Brain microvascular endothelial cell (primary cell): ENCODE measurements around the gene TMEM214.

Source experiments
- DNase-seq: peaks from one replicate; pipeline ENCODE4 v3.0.0-alpha.2; 2020
- H3K27ac ChIP-seq: fragments of 250-450 bp; sonication (Bioruptor Pico); 2 replicates; pipeline ENCODE4 v1.5.1; 2020; ENCODE audit warnings: mild to moderate bottlenecking, moderate library complexity
- H3K27me3 ChIP-seq: fragments of 250-450 bp; sonication (Bioruptor Pico); replicated peaks from 2 replicates; pipeline ENCODE4 v1.5.1; 2020; ENCODE audit warnings: mild to moderate bottlenecking
- H3K36me3 ChIP-seq: fragments of 250-450 bp; sonication (Bioruptor Pico); replicated peaks from 2 replicates; pipeline ENCODE4 v1.5.1; 2020; ENCODE audit warnings: mild to moderate bottlenecking
- H3K4me3 ChIP-seq: 2 replicates; pipeline ENCODE4 v1.5.1; 2011; ENCODE audit warnings: low read depth, mild to moderate bottlenecking, control low read depth, low read length, moderate library complexity
- in situ Hi-C: cut with HindIII; loops from 2 replicates; pipeline ENCODE4 v1.10.0; 2017; ENCODE audit warnings: low sequenced_read_pairs, low pct_ligation_motif_present
- TF ChIP-seq, protein P1 (sequence below): IDR thresholded peaks from 2 replicates; pipeline ENCODE4 v1.5.1; 2011; ENCODE audit warnings: low read depth, mild to moderate bottlenecking, moderate library complexity, low read length, control low read depth, inconsistent platforms; ENCODE audit errors: missing control alignments

The TMEM214 gene

DNA sequence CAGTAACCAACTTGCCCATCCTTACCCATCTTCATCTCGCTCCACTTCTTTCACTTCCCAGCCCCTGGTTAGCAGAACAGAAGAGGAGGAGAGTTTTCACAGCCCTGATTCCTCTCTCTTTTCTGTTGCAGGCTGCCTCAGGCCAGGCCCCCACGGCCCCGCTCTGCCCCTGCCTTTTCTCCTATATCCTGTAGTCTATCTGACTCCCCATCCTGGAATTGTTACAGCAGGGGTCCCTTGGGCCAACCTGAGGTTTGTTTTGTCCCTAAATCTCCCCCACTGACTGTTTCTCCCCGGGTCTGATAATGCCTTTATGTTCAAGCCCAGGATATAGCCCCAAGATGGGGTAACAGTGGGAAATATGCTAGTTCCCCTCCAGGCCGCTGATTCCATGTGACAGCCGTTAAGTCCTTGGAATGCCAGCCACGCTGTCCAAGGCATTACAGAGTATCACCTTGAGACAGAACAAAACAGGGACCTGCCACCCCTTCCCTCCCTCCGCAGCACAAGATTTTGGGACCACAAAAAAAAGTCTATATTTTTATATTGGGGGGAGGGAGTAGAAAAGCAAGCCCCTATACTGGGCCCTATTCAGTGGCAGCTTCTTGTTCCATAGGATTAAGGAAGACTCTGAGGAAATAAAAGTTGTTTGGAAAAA lies 37.3 kb downstream of the TMEM214 start:
- H3K27me3 ChIP-seq, result no peaks in the 10 kb centered on the region
- TF ChIP-seq, protein P1, sequence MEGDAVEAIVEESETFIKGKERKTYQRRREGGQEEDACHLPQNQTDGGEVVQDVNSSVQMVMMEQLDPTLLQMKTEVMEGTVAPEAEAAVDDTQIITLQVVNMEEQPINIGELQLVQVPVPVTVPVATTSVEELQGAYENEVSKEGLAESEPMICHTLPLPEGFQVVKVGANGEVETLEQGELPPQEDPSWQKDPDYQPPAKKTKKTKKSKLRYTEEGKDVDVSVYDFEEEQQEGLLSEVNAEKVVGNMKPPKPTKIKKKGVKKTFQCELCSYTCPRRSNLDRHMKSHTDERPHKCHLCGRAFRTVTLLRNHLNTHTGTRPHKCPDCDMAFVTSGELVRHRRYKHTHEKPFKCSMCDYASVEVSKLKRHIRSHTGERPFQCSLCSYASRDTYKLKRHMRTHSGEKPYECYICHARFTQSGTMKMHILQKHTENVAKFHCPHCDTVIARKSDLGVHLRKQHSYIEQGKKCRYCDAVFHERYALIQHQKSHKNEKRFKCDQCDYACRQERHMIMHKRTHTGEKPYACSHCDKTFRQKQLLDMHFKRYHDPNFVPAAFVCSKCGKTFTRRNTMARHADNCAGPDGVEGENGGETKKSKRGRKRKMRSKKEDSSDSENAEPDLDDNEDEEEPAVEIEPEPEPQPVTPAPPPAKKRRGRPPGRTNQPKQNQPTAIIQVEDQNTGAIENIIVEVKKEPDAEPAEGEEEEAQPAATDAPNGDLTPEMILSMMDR, result no peak
- DNase-seq, result no peak
- in situ Hi-C loops, result no loop called here
- peak overlapping the region; percentile 99 for H3K4me3 ChIP-seq
- H3K27ac ChIP-seq, result no peak overlapping the region
- H3K36me3 ChIP-seq, result peaks cover 40% of the 10 kb centered on the region

DNA sequence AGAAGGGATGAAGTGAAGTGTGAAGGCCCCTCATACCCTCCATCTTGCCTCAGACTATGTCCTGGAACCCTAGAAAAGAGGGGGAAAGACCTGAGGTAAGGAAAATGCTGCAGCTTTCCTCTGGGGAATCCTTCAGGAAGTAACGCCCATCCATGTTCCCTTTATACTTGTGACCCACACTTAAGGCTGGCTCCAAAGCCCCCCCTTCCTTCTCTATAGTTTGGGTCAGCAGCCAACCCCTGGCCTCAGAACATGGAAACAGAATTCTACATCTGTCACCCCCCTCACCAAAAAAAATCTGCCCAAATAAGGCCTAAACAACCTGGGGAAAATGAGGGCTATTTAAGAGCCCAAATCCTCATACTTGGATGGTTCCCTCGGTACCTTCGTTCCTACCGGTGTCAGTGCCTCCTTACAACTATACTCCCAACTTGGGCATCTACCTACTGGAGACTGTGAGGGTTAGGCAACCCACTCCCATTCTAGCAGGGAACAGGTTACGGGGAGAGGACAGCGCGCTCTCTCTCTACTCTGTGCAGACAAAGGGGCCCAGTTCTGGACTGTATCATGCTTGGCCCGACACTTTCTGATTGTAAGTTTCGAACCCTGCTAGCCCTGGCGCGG lies 38.0 kb downstream of the TMEM214 start:
- TF ChIP-seq, protein P1, result no peak
- no peak for DNase-seq
- peak overlapping the region; percentile 99 for H3K4me3 ChIP-seq
- peak overlapping the region; percentile 81 for H3K27ac ChIP-seq
- in situ Hi-C loops, result no loop called here
- peaks cover 34% of the 10 kb centered on the region for H3K36me3 ChIP-seq
- no peaks in the 10 kb centered on the region for H3K27me3 ChIP-seq

DNA sequence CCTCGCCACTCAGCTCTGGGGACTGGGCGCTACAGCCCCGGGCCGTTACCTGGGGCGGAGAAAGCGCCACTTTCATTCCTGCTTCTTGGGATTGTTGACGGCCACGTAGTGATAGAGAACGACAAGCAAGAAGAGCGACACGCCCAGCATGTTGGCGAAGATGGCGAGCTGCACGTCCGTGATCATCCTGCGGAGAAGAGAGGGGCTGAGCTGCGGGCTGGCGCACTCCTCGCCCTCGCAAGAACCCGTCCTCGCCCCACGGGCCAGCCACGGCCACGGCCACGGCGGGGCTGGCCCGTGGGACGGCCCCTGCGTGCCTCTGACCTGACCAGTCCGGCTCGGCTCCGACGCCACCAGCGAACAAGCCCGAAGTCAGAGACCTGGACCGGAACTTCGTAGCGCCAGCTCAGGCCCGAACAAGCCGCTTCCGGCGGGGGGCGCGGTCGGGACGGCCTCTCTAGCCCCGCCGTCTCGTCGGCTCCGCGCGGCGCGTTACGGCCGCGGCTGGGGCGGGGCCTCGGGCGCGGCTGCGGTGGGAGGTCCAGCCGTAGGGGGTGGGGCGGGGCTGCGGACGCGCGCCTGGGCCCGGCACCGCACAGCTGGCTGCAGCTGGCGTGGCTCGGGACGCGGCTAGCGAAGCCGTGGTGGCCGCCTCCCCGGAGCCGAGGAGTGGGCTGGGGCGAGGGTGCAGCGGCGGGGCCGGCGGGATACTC lies 38.7 kb downstream of the TMEM214 start, which contains the start of gene OST4:
Gene OST4, minus strand, starts transcription at position 378 of the 713 bp plus-strand sequence.
- peak within 1 kb of the TSS; percentile 99 for H3K4me3 ChIP-seq
- TF ChIP-seq, protein P1, result no peak
- peak; percentile 88 for DNase-seq
- in situ Hi-C loops, result no loop called here
- H3K27ac ChIP-seq, result peak within 1 kb of the TSS; percentile 81
- H3K27me3 ChIP-seq, result no peaks in the 10 kb centered on the region
- peaks cover 29% of the 10 kb centered on the region for H3K36me3 ChIP-seq

DNA sequence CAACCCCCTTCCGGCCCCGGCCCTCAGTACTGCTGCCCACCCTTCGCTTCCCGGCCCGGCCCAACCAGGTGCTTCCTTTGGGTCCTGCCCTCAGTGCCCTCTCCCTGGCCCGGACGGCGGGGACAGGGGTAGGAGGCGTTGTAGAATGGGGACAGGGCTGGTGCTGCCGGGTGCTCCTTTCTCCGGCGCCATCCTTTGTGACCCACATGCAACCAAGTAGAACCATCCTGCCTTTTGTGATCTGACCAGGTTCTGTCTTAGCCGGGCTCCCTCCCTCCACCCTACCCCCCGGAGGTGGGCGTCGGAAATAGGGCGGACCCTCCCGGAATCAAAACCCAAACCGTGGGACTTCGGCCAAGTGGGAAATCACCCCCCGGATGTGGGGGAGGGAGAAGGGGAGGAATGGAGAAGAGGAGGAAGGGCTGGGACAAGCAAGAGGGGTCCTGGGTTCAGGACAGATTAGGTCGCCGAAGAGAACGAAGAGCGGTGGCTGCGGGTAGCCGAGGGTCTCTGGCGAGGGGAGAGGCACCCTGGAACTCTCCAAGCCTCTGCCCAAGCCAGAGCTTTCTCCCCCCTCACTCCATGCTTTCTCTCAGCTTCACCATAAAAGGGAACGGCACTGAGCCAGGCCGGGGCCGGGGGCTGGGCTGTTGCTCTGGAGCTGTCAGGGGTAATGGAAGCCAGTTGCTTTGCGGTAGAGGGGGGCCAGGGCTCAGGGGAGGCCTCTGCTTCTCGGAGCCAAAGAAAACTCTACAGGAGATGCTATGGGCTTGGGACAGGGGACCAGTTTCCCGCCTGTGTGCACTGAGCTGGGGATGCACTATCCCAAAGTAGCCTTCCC lies 39.4 kb downstream of the TMEM214 start:
- TF ChIP-seq, protein P1, result no peak
- in situ Hi-C loops, result no loop called here
- DNase-seq, result no peak
- H3K27me3 ChIP-seq, result no peaks in the 10 kb centered on the region
- H3K27ac ChIP-seq, result peak overlapping the region; percentile 81
- H3K4me3 ChIP-seq, result peak overlapping the region; percentile 61
- peaks cover 26% of the 10 kb centered on the region for H3K36me3 ChIP-seq

DNA sequence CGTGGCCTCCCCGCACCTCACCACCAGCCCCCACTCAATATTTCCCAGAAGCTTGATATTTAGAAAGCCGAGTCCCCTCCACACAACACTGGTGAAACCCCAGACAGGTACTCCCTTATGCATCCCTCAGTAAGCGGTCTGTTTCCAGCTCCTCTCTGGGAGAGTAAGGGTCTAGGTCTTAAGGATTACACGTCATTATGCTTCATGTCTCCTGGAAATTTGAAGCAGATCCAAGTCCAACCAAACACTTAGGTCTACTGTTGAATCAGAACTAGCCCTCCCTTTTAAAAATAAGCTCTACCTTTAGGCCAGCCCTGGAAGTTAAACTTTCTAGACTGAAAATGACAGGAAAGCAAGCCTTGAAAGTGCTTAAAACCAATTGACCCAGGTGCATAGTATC lies 40.2 kb downstream of the TMEM214 start:
- no peaks in the 10 kb centered on the region for H3K27me3 ChIP-seq
- TF ChIP-seq, protein P1, result no peak
- H3K36me3 ChIP-seq, result peaks cover 19% of the 10 kb centered on the region
- in situ Hi-C loops, result no loop called here
- H3K4me3 ChIP-seq, result no peak overlapping the region
- H3K27ac ChIP-seq, result peak overlapping the region; percentile 81
- DNase-seq, result no peak
